ENCODE results near the gene BTBD18. TPM values are rescaled to one million over a fixed set of nuclear protein-coding genes. Genes with fewer than 3 reads are reported as not detected.

BTBD18 gene
- total and polyA plus RNA-seq, 7 donors: 0.03 TPM; not detected in 6

GRCh38 chr11:57764566-57764965, 12.9 kb upstream of the BTBD18 start:
- H3K4me1 ChIP-seq: peaks cover 44% of the 10 kb centered on the region
- peak overlapping the region; percentile 51 for H3K27ac ChIP-seq
- 6 to 8% (median 8%) methylated on average over 2 of the region's 2 CpGs for WGBS, 3 donors
- ATAC-seq (no peak), DNase-seq (no peak)
- H3K9me3 ChIP-seq: no peaks in the 10 kb centered on the region
- intact Hi-C loops (cut with DNase I): loop anchor here in 1 of 2 donors (5.0 kb wide), 1 partner anchor 38 kb away; no protein-coding TSS in a partner anchor
- H3K27me3 ChIP-seq (ENCODE audit: insufficient read depth in 3 of 3, low read length in 2 of 3): no peaks in the 10 kb centered on the region
- no peak for TF ChIP-seq CTCF (IDR thresholded peaks at IDR 0.05)
- H3K36me3 ChIP-seq (ENCODE audit: insufficient read depth in 1 of 2, low read depth in 1 of 2): no peaks in the 10 kb centered on the region
- H3K4me3 ChIP-seq: peak overlapping the region; percentile 83

GRCh38 chr11:57764021-57764420, 12.4 kb upstream of the BTBD18 start:
- peak overlapping the region; percentile 51 for H3K27ac ChIP-seq
- WGBS, 3 donors: 16 to 32% (median 28%) methylated on average over 4 of the region's 4 CpGs
- H3K9me3 ChIP-seq: no peaks in the 10 kb centered on the region
- peak overlapping the region; percentile 83 for H3K4me3 ChIP-seq
- no peaks in the 10 kb centered on the region for H3K36me3 ChIP-seq (ENCODE audit: insufficient read depth in 1 of 2, low read depth in 1 of 2)
- intact Hi-C loops (cut with DNase I): loop anchor here in 1 of 2 donors (5.0 kb wide), 1 partner anchor 38 kb away; no protein-coding TSS in a partner anchor
- TF ChIP-seq CTCF (IDR thresholded peaks at IDR 0.05): no peak
- no peak for DNase-seq
- H3K4me1 ChIP-seq: peaks cover 39% of the 10 kb centered on the region
- no peaks in the 10 kb centered on the region for H3K27me3 ChIP-seq (ENCODE audit: insufficient read depth in 3 of 3, low read length in 2 of 3)
- no peak for ATAC-seq

GRCh38 chr11:57763568-57763967, 11.9 kb upstream of the BTBD18 start:
- Histone ChIP-seq H3K4me1 (peaks cover 38% of the 10 kb centered on the region), H3K27me3 (ENCODE audit: insufficient read depth in 3 of 3, low read length in 2 of 3) (no peaks in the 10 kb centered on the region), H3K36me3 (ENCODE audit: insufficient read depth in 1 of 2, low read depth in 1 of 2) (no peaks in the 10 kb centered on the region), H3K27ac (peak overlapping the region; percentile 51), H3K4me3 (peak overlapping the region; percentile 83), H3K9me3 (no peaks in the 10 kb centered on the region)
- WGBS, 3 donors: 7 to 10% (median 8%) methylated on average over 1 of the region's 1 CpG
- TF ChIP-seq CTCF (IDR thresholded peaks at IDR 0.05): peak; percentile 41
- intact Hi-C loops (cut with DNase I): loop anchor here (2.0 to 5.0 kb wide), 2 partner anchors 15 to 39 kb away; no protein-coding TSS in a partner anchor
- no peak for DNase-seq
- ATAC-seq: peak in 2 of 4 donors; percentile 31 to 41

- peak in 3 of 4 donors; percentile 46 to 69 (median 60) for ATAC-seq
- Histone ChIP-seq H3K9me3 (no peaks in the 10 kb centered on the region), H3K27ac (peak overlapping the region; percentile 93), H3K4me1 (peaks cover 34% of the 10 kb centered on the region), H3K27me3 (ENCODE audit: insufficient read depth in 3 of 3, low read length in 2 of 3) (no peaks in the 10 kb centered on the region), H3K4me3 (peak overlapping the region; percentile 83), H3K36me3 (ENCODE audit: insufficient read depth in 1 of 2, low read depth in 1 of 2) (no peaks in the 10 kb centered on the region)
- DNase-seq: no peak
- TF ChIP-seq CTCF (IDR thresholded peaks at IDR 0.05): no peak
- intact Hi-C loops (cut with DNase I): loop anchor here (1.0 to 5.0 kb wide), 3 partner anchors 16 to 40 kb away; no protein-coding TSS in a partner anchor
- 0 to 2% (median 1%) methylated on average over 9 of the region's 9 CpGs for WGBS, 3 donors
Measured at GRCh38 chr11:57762235-57762861, 10.7 kb upstream of the BTBD18 start.
